LNCaP clone FGC (cell line): ENCODE results near the gene PDPK1.
"Not testable (repeated sequence)": the region's sequence is repeated elsewhere in the genome, so short reads cannot be mapped to it uniquely, and the experiment has no call there.

Experiments
- DNase-seq: peaks from one replicate; pipeline ENCODE4 v3.0.0-alpha.2; 2011; ENCODE audit warnings: low read depth
- H3K4me3 ChIP-seq: 2 replicates; pipeline ENCODE4 v1.5.1; 2011; ENCODE audit warnings: mild to moderate bottlenecking, low read depth, low read length, control low read depth
- CTCF ChIP-seq: IDR thresholded peaks from 2 replicates; pipeline ENCODE4 v1.5.1; 2012; ENCODE audit warnings: mild to moderate bottlenecking; ENCODE audit not compliant: control insufficient read depth, insufficient read depth; ENCODE audit errors: extremely low read depth

Gene PDPK1

DNA sequence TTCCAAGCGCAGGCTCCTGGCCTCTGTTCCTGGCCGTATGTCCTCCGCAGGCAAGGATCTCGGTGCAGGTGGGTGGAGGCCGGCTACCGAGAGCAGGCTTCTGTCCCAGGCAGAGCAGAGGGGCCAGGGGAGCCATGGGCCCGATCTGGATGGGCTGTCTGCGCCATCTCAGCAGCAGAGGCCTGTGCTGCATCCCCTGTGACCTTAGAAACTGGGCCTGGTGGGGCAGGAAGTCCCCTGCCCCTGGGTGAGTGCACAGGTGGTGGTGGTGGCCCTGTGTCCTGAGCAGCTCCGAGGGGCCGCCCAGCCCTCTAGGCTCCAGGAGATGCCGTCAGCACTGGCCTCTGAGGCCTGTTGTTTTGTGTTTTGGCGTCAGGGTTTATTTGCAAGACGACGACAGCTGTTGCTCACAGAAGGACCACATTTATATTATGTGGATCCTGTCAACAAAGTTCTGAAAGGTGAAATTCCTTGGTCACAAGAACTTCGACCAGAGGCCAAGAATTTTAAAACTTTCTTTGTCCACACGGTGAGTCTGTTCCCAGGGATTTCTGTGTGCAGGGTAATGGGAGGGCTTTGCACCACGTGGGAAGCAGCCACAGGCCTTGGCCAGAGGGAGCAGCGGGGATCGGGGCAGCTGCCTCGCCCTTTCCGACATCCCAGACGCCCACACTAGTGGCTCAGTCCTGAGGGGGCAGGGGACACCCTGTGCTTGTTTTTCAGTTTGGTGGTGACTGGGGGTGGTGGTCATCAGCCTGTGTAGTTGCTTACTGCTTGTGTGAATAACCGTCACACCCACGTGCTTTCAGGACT lies 59.1 kb downstream of the PDPK1 start:
- no peak overlapping the region for H3K4me3 ChIP-seq
- DNase-seq = no peak
- TF ChIP-seq CTCF = no peak

GRCh38 chr16:2597560-2597902 lies 59.7 kb downstream of the PDPK1 start:
- TF ChIP-seq CTCF = no peak
- no peak for DNase-seq
- no peak overlapping the region for H3K4me3 ChIP-seq

GRCh38 chr16:2598133-2598641 lies 60.4 kb downstream of the PDPK1 start:
- DNase-seq = no peak
- no peak for TF ChIP-seq CTCF
- H3K4me3 ChIP-seq = no peak overlapping the region

DNA sequence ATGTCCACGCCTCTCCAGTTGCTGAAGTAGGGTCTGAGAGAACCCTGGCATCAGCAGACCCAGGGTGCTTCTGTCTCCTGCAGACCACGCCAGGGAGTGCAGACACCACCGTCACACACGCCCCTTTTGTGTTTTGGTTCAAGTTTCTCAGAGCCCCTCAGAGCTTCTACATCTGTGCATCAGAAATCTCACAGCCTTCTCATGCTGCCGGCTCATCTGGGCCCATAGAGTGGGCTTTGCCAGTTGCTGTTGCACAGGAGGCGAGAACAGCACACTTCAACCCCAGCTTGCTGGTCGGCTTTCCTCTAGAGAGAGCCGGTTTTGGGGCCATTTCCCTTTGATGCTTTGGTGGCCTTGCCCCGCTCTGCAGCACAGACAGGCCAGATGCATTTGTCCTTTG lies 60.9 kb downstream of the PDPK1 start:
- H3K4me3 ChIP-seq = no peak overlapping the region
- no peak for TF ChIP-seq CTCF
- no peak for DNase-seq

GRCh38 chr16:2599165-2599564 lies 61.3 kb downstream of the PDPK1 start:
- H3K4me3 ChIP-seq, DNase-seq: not testable (repeated sequence)

DNA sequence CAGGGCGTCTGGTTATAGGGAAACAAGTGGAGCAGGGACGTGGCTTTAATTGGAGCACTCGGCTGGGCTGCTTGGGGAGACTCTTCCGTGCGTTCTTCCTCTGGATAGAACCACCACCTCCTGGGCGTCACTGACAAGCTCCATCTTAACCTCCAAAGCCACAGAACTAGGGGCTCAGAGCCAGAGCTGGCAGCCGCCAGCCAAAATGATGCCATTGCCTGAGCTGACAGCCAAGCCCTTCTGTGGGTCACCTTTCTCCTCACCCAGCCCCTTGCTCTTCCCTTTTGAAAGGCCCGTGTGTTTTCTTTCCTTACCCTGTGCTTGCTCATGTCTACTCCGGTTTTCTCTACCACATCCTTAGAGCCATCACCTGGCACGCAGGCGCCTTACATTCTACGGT lies 62.0 kb downstream of the PDPK1 start:
- H3K4me3 ChIP-seq, DNase-seq: not testable (repeated sequence)

DNA sequence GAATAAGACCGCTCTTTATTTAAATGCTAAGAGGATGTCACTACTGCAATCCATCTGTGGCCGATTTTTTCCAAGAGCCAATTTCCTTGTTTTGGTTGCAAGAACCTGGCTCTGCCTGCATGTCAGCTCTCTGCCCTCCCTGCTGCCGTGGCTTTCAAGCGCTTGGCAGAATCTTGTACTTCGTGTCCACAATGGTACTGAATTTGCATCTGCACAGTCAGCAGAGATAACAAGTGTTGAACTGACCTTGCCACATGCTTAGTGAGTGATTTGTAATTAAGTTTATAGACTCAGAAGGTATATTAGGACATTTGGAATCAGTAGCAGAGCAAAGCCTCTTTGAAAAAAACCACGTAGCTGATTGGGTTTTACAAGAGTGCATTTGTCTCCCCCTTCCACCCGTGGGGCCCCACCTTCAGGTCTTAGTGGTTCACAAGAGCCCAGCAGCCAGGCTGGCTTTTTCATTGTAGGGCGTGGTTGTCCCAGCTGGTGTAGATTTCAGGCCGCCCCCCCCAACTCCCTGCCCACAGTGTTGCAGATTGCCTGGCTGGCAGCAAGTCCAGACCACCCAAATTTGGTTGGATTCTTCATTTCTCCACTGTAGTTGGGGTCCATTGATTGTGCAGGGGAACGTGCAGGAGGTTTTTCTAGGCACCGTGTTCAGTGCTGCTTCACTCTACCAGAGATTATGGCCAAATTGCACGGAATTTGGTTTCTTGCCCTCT lies 63.6 kb downstream of the PDPK1 start:
- H3K4me3 ChIP-seq, DNase-seq: not testable (repeated sequence)

DNA sequence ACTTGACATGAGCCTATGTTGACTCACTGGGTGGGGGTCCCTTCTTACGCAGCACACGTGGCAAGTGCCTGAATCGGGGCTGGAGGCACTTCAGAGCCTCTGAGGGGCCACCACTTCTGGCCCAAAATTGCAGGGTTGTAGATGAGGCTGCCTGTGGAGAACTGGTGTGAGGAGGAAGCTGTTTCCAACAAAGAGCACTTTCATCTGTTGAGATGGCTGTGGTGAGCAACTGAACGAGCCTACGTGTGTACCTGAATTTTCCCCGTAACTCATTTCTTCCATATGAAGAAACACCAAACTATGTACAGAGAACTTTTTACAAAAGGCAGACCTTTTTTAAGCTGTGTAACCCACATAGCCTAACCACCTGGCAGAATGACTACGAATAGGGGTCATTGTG lies 64.4 kb downstream of the PDPK1 start:
- not testable (repeated sequence) for H3K4me3 ChIP-seq, DNase-seq
